DOHH2 (cell line): Measurements from ENCODE around the gene MED29.

Source experiments
- H3F3A ChIP-seq: fragments of 200-600 bp; sonication (generic), shearing (Covaris generic); 2 replicates; pipeline ENCODE4 v1.6.0; 2016; ENCODE audit warnings: antibody characterized with exemption, mild to moderate bottlenecking; ENCODE audit not compliant: control insufficient read depth, insufficient read depth
- H3K27ac ChIP-seq: fragments of 200-600 bp; sonication (generic); 2 replicates; pipeline ENCODE4 v1.5.1; 2014; ENCODE audit warnings: low read depth, mild to moderate bottlenecking, low read length, moderate library complexity
- H3K27me3 ChIP-seq: fragments of 200-600 bp; sonication (generic); 2 replicates; pipeline ENCODE4 v1.6.1; 2014; ENCODE audit warnings: mild to moderate bottlenecking, low read length, mixed read lengths; ENCODE audit not compliant: control insufficient read depth
- H3K36me3 ChIP-seq: fragments of 200-600 bp; sonication (generic); 2 replicates; pipeline ENCODE4 v1.6.1; 2014; ENCODE audit warnings: mild to moderate bottlenecking, low read length, moderate library complexity, mixed read lengths; ENCODE audit not compliant: control insufficient read depth
- H3K4me1 ChIP-seq: fragments of 200-600 bp; sonication (generic); 2 replicates; pipeline ENCODE4 v1.6.1; 2014; ENCODE audit warnings: mild to moderate bottlenecking, low read length, mixed read lengths; ENCODE audit not compliant: control insufficient read depth
- H3K4me2 ChIP-seq: fragments of 200-600 bp; sonication (generic); 2 replicates; pipeline ENCODE4 v1.6.0; 2014; ENCODE audit warnings: mild to moderate bottlenecking, low read length, moderate library complexity
- H3K4me3 ChIP-seq: fragments of 200-600 bp; sonication (generic); 2 replicates; pipeline ENCODE4 v1.5.1; 2014; ENCODE audit warnings: mild to moderate bottlenecking, low read length, mixed read lengths
- H3K79me2 ChIP-seq: fragments of 200-600 bp; sonication (generic); 2 replicates; pipeline ENCODE4 v1.6.1; 2014; ENCODE audit warnings: mild to moderate bottlenecking, low read length, mixed read lengths; ENCODE audit not compliant: control insufficient read depth
- H3K9me2 ChIP-seq: fragments of 200-600 bp; sonication (generic); replicated peaks from 2 replicates; pipeline ENCODE4 v1.6.1; 2014; ENCODE audit warnings: mild to moderate bottlenecking, low read length, mixed read lengths; ENCODE audit not compliant: control insufficient read depth
- H3K9me3 ChIP-seq: fragments of 200-600 bp; sonication (generic); 2 replicates; pipeline ENCODE4 v1.6.1; 2014; ENCODE audit warnings: antibody characterized with exemption, low read length, mixed read lengths; ENCODE audit not compliant: control insufficient read depth, insufficient read depth
- H4K20me1 ChIP-seq: fragments of 200-600 bp; sonication (generic); 2 replicates; pipeline ENCODE4 v1.6.0; 2014; ENCODE audit warnings: low read depth, mild to moderate bottlenecking, antibody characterized with exemption, low read length, moderate library complexity; ENCODE audit not compliant: control insufficient read depth, insufficient read depth
- CTCF ChIP-seq: fragments of 200-600 bp; sonication (generic); IDR thresholded peaks from one replicate; pipeline ENCODE4 v1.5.1; 2014; ENCODE audit warnings: antibody characterized with exemption, mild to moderate bottlenecking, low read depth, low read length; ENCODE audit not compliant: poor library complexity, severe bottlenecking
- EZH2phosphoT487 ChIP-seq: fragments of 200-600 bp; sonication (generic); IDR thresholded peaks from 2 replicates; pipeline ENCODE4 v1.6.1; 2017; ENCODE audit warnings: borderline replicate concordance, mild to moderate bottlenecking, antibody characterized with exemption, low read length, moderate library complexity, mixed read lengths

The MED29 gene

DNA sequence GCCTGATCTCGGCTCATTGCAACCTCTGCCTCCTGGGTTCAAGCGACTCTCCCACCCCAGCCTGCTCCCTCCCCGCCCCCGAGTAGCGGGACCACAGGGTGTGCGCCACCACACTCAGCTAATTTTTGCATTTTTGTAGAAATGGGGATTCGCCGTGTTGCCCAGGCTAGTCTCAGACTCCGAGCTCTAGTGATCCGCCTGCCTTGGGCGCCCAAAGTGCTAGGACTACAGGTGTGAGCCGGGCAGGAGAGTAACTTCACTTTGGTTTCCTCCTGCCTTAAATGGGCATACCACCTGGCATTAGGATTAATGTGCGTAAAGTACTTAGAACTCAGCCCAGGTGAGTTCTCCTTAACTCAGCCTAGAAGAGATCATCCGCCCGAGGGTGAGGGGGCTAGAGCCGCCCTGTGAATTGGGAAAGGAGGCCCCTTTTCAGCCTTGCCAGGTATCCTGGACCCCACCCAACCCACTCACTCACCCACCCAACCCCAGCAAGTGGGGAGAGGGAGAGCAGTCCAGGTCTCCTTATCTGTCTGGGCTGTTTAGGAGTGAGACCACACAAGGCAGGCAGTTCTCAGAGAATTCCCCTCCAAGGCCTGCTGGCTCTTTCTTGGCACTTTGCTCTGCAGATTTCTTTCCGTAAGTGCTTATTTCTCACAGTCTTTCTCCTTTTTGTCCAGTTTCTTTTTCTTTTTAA is 14.2 kb downstream of the MED29 start:
- H3K9me2 ChIP-seq, result no peaks in the 10 kb centered on the region
- H3K4me1 ChIP-seq, result peaks cover 72% of the 10 kb centered on the region
- H3K79me2 ChIP-seq, result peaks cover 45% of the 10 kb centered on the region
- H3K27me3 ChIP-seq, result no peaks in the 10 kb centered on the region
- no peak for TF ChIP-seq CTCF
- TF ChIP-seq EZH2phosphoT487, result no peak
- peak overlapping the region; percentile 99 for H3K4me3 ChIP-seq
- H3K27ac ChIP-seq, result peak overlapping the region; percentile 97
- H3K4me2 ChIP-seq, result peak overlapping the region; percentile 97
- peaks cover 43% of the 10 kb centered on the region for H3F3A ChIP-seq
- H3K9me3 ChIP-seq, result no peaks in the 10 kb centered on the region
- peaks cover 24% of the 10 kb centered on the region for H3K36me3 ChIP-seq
- H4K20me1 ChIP-seq, result peaks cover 7% of the 10 kb centered on the region

GRCh38 chr19:39405958-39406655 is 14.9 kb downstream of the MED29 start:
- H3K4me1 ChIP-seq, result peaks cover 72% of the 10 kb centered on the region
- no peaks in the 10 kb centered on the region for H3K9me2 ChIP-seq
- H3K27ac ChIP-seq, result peak overlapping the region; percentile 97
- no peaks in the 10 kb centered on the region for H3K27me3 ChIP-seq
- no peaks in the 10 kb centered on the region for H3K9me3 ChIP-seq
- H3K79me2 ChIP-seq, result peaks cover 52% of the 10 kb centered on the region
- TF ChIP-seq EZH2phosphoT487 (no peak), CTCF (no peak)
- peaks cover 7% of the 10 kb centered on the region for H4K20me1 ChIP-seq
- H3K4me2 ChIP-seq, result peak overlapping the region; percentile 97
- H3F3A ChIP-seq, result peaks cover 49% of the 10 kb centered on the region
- H3K36me3 ChIP-seq, result peaks cover 31% of the 10 kb centered on the region
- H3K4me3 ChIP-seq, result peak overlapping the region; percentile 99

GRCh38 chr19:39406656-39407409 is 15.7 kb downstream of the MED29 start, which contains the start of gene ZFP36:
TSS of gene ZFP36 (plus strand) at chr19:39406847. CDS start at chr19:39406905, 58 bp downstream.
- Histone ChIP-seq H3K79me2 (peaks cover 53% of the 10 kb centered on the region), H3K4me1 (peaks cover 72% of the 10 kb centered on the region), H3K9me3 (no peaks in the 10 kb centered on the region), H4K20me1 (peaks cover 7% of the 10 kb centered on the region), H3F3A (peaks cover 53% of the 10 kb centered on the region), H3K4me2 (peak within 1 kb of the TSS; percentile 97), H3K27ac (peak within 1 kb of the TSS; percentile 97), H3K4me3 (peak within 1 kb of the TSS; percentile 99), H3K9me2 (no peaks in the 10 kb centered on the region), H3K36me3 (peaks cover 36% of the 10 kb centered on the region), H3K27me3 (no peaks in the 10 kb centered on the region)
- peak; percentile 18 for TF ChIP-seq CTCF
- no peak for TF ChIP-seq EZH2phosphoT487
